ENCODE data around the gene FOXJ3. TPM values are rescaled to one million over a fixed set of nuclear protein-coding genes. Genes with fewer than 3 reads are reported as not detected.
A peak's percentile ranks its signal among the peaks of the same experiment; 100 is the strongest.

The FOXJ3 gene
- total and polyA plus RNA-seq, 9 donors, result 18.7 to 59.0 (median 49.4) TPM

DNA sequence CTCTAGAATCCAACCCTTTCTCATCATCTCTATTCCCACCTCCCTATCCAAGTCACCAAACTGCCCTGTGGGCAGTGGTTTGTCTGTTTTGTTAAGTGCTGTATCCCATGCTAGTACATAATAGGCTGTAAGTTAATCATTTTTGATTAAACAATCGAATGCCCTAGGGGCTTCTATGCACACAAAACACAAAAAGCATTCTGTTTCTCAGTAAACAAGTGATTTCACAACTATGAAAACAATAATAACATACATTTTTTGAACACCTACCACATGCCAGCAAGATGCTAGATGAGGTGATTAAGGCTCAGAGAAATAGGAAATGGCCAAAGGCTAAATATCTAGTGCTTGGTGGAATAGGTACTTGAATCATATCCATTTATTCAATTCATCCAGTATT, 186.9 kb downstream of the FOXJ3 start:
- WGBS, 3 donors, result 61 to 78% (median 73%) methylated on average over 1 of the region's 1 CpG
- H3K9me3 ChIP-seq, result no peaks in the 10 kb centered on the region
- H3K4me1 ChIP-seq (ENCODE audit: insufficient read depth), result no peaks in the 10 kb centered on the region
- no peak overlapping the region for H3K4me3 ChIP-seq
- H3K36me3 ChIP-seq, result no peaks in the 10 kb centered on the region
- TF ChIP-seq EP300 (IDR thresholded peaks at IDR 0.05) (no peak), POLR2A (IDR thresholded peaks at IDR 0.05) (no peak)
- TF ChIP-seq, protein P1, sequence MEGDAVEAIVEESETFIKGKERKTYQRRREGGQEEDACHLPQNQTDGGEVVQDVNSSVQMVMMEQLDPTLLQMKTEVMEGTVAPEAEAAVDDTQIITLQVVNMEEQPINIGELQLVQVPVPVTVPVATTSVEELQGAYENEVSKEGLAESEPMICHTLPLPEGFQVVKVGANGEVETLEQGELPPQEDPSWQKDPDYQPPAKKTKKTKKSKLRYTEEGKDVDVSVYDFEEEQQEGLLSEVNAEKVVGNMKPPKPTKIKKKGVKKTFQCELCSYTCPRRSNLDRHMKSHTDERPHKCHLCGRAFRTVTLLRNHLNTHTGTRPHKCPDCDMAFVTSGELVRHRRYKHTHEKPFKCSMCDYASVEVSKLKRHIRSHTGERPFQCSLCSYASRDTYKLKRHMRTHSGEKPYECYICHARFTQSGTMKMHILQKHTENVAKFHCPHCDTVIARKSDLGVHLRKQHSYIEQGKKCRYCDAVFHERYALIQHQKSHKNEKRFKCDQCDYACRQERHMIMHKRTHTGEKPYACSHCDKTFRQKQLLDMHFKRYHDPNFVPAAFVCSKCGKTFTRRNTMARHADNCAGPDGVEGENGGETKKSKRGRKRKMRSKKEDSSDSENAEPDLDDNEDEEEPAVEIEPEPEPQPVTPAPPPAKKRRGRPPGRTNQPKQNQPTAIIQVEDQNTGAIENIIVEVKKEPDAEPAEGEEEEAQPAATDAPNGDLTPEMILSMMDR (IDR thresholded peaks at IDR 0.05), result no peak
- intact Hi-C loops (cut with DNase I), result loop anchor here in 1 of 4 donors (10.0 kb wide), 1 partner anchor 927 kb away; no protein-coding TSS in a partner anchor
- H3K27ac ChIP-seq, result no peak overlapping the region
- no peaks in the 10 kb centered on the region for H3K27me3 ChIP-seq
- no peak for DNase-seq

DNA sequence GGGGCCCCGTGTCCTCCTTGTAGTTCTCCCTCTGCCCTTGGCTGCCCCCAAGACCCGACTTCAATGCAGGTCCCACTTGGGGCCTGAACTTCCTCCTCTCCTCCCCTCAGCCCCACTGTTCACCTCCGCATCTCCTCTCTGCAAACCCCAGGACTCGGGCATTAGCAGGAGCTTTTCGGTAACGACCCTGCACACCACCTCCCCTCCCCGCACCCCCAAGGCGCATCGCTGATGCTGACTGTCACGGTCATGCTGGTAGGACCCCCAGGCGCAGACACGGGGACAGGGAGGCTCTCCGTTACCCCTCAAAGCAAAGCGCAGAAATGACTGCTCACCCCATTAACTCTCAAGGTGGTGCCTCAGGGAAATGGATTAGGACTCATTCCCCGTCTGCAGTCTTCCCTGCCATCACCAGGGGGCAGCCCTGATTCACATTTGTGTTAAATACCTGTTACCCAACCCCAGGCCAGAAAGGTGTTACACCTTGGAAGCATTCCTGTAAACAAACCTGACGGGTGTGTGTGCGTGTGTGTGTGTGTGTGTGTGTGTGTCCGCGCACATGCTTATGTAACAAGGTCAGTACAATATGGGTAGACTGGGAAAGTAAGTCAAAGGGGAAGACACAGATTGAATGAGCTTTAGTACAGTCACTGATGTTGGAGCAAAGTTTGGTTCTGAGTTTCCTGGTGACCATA, 188.3 kb downstream of the FOXJ3 start:
- intact Hi-C loops (cut with DNase I), result loop anchor here in 1 of 4 donors (10.0 kb wide), 1 partner anchor 928 kb away; no protein-coding TSS in a partner anchor

GRCh38 chr1:42145764-42146625, 189.0 kb downstream of the FOXJ3 start:
- Histone ChIP-seq H3K4me1 (ENCODE audit: insufficient read depth) (no peaks in the 10 kb centered on the region), H3K27ac (no peak overlapping the region), H3K27me3 (no peaks in the 10 kb centered on the region), H3K9me3 (no peaks in the 10 kb centered on the region), H3K36me3 (no peaks in the 10 kb centered on the region), H3K4me3 (no peak overlapping the region)
- DNase-seq, result no peak
- WGBS, 3 donors, result 15 to 31% (median 18%) methylated on average over 40 to 41 of the region's 41 CpGs
- intact Hi-C loops (cut with DNase I), result loop anchor here in 1 of 4 donors (10.0 kb wide), 1 partner anchor 929 kb away; no protein-coding TSS in a partner anchor
- TF ChIP-seq POLR2A (IDR thresholded peaks at IDR 0.05) (no peak), EP300 (IDR thresholded peaks at IDR 0.05) (no peak)
- TF ChIP-seq, protein P1 (IDR thresholded peaks at IDR 0.05), result no peak

More for the DNA sequence above, 188.3 kb downstream of the FOXJ3 start:
- H3K9me3 ChIP-seq, result no peaks in the 10 kb centered on the region
- TF ChIP-seq, protein P1 (IDR thresholded peaks at IDR 0.05), result peak in 2 of 3 donors; percentile 59 to 67
- TF ChIP-seq EP300 (IDR thresholded peaks at IDR 0.05), result no peak
- H3K4me3 ChIP-seq, result no peak overlapping the region
- no peaks in the 10 kb centered on the region for H3K27me3 ChIP-seq
- H3K36me3 ChIP-seq, result no peaks in the 10 kb centered on the region
- peak; percentile 31 to 74 (median 66) for DNase-seq
- 7 to 15% (median 12%) methylated on average over 19 of the region's 19 CpGs for WGBS, 3 donors
- H3K27ac ChIP-seq, result no peak overlapping the region
- no peaks in the 10 kb centered on the region for H3K4me1 ChIP-seq (ENCODE audit: insufficient read depth)

DNA sequence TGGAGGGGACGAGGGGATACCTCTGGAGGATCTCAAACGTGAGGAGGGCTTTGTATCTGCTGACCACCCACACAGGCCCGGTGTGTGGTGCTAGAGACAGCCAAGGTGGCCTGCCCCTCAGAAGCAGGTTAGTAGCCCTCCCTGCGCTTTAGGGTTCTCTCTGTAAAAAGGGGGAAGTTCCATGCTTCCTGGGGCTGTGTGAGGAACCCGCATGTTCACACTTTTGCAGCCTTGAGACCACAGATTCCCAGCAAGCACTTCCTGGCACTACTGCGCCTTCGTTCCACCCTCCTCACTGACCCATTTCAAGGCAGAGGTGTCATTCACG, 189.7 kb downstream of the FOXJ3 start:
- Histone ChIP-seq H3K9me3 (no peaks in the 10 kb centered on the region), H3K27me3 (no peaks in the 10 kb centered on the region), H3K27ac (no peak overlapping the region), H3K4me3 (no peak overlapping the region), H3K4me1 (ENCODE audit: insufficient read depth) (no peaks in the 10 kb centered on the region), H3K36me3 (no peaks in the 10 kb centered on the region)
- intact Hi-C loops (cut with DNase I), result loop anchor here in 1 of 4 donors (10.0 kb wide), 1 partner anchor 929 kb away; no protein-coding TSS in a partner anchor
- DNase-seq, result no peak
- TF ChIP-seq EP300 (IDR thresholded peaks at IDR 0.05), result no peak
- no peak for TF ChIP-seq POLR2A (IDR thresholded peaks at IDR 0.05)
- TF ChIP-seq, protein P1 (IDR thresholded peaks at IDR 0.05), result no peak
- 32 to 58% (median 51%) methylated on average over 8 of the region's 8 CpGs for WGBS, 3 donors
